ENCODE measurements around the gene GPATCH2.

The GPATCH2 gene

DNA sequence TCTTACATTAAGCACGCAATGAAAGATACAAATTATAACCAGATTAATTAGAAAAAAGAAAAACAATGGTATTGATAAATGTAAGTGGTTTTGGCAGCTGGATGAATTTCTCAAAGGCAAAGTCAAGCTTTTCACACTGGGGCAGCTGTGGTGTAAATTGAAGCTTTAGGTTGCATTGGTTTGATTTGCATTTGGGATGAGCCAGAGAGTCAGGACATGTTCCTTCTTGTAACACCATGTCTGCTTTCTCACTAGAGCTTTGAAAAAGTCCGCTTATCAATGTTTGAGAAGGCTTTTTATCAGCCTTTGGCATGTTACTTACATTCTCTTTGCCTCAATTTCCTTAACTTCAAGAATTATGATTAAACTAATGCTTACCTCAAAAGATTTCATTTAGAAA, 173.9 kb downstream of the GPATCH2 start:
- DNase-seq (ENCODE audit: low spot score): no peak
- Histone ChIP-seq H3K27ac (no peak overlapping the region), H3K4me3 (no peak overlapping the region)
- no peak for TF ChIP-seq CTCF (IDR thresholded peaks at IDR 0.05)

DNA sequence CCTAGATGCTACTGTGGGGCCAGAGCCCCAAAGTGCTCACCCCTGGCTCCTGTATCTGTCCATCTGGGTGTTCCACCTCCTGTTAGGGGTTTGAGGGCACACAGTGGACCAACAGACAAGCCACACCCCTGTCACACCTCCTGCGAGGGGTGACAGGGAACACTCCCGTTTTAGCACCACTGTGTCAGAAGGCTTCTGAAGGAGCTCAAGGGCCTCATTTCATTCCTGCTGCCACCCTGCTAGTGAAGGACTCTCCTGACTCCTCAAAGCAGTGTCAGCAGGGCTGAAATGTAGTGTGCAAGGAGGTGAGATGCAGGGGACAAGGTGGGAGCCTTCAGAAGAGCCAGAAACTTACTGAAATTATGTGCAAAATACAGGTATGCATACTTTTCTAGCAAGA, 174.6 kb downstream of the GPATCH2 start:
- H3K4me3 ChIP-seq: no peak overlapping the region
- no peak for DNase-seq (ENCODE audit: low spot score)
- TF ChIP-seq CTCF (IDR thresholded peaks at IDR 0.05): no peak
- no peak overlapping the region for H3K27ac ChIP-seq

- H3K27ac ChIP-seq: no peak overlapping the region
- H3K4me3 ChIP-seq: no peak overlapping the region
- no peak for DNase-seq (ENCODE audit: low spot score)
- TF ChIP-seq CTCF (IDR thresholded peaks at IDR 0.05): no peak
Observed at GRCh38 chr1:217453816-217454215, 177.1 kb downstream of the GPATCH2 start.

- Histone ChIP-seq H3K27ac (no peak overlapping the region), H3K4me3 (no peak overlapping the region)
- no peak for DNase-seq (ENCODE audit: low spot score)
- no peak for TF ChIP-seq CTCF (IDR thresholded peaks at IDR 0.05)
Observed at GRCh38 chr1:217449370-217449769, 181.5 kb downstream of the GPATCH2 start.

DNA sequence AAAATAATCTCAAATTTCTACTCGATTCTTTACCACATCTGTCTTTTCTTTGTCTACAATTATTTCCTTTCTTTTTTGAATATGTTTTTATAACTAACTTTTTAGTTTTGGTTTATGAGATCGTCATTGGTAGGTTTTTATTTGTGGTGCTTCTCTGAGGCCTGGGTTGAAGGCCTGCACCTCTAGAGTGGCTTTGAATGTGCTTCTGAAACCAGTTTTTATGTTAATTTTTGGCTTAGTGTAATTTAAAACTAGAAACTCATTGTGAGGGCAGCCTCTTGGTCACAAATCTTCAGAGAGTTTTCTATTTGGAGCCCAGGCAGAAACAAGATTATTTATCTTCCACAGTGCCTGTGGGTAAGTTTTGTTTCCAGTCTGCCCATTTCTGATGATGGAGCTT, 187.0 kb downstream of the GPATCH2 start:
- Histone ChIP-seq H3K27ac (no peak overlapping the region), H3K4me3 (no peak overlapping the region)
- no peak for DNase-seq (ENCODE audit: low spot score)
- TF ChIP-seq CTCF (IDR thresholded peaks at IDR 0.05): no peak

- no peak for TF ChIP-seq CTCF (IDR thresholded peaks at IDR 0.05)
- no peak overlapping the region for H3K4me3 ChIP-seq
- DNase-seq (ENCODE audit: low spot score): no peak
- H3K27ac ChIP-seq: no peak overlapping the region
Observed at GRCh38 chr1:217437376-217437775, 193.5 kb downstream of the GPATCH2 start.

DNA sequence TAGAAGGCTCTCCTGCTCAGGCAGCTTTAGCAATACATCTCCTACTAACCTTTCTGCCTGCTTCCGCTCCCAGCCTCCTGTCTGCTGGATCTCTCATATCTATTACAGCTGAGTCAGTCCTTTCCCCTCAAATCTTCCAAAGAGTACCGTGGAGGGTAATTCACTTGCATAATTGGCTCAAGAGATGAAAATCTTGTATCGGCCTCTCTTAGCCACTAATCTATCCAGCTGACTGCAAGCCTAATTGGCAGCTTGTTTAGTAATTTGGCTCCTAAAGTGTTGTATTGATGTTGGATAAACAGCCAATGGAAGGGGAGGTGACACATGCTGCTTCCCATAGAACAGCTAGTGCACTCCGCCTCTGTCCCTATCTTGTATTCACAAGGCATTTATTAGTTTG, 195.7 kb downstream of the GPATCH2 start:
- no peak for DNase-seq (ENCODE audit: low spot score)
- H3K27ac ChIP-seq: no peak overlapping the region
- TF ChIP-seq CTCF (IDR thresholded peaks at IDR 0.05): no peak
- no peak overlapping the region for H3K4me3 ChIP-seq
